ENCODE results near the gene ETS2.

ETS2 gene

GRCh38 chr21:38784458-38785266 lies 21.1 kb upstream of the ETS2 start:
- no peak for TF ChIP-seq YY1 (IDR thresholded peaks at IDR 0.05; ENCODE audit: insufficient read depth, insufficient read length)
- TF ChIP-seq SUZ12 (IDR thresholded peaks at IDR 0.05; ENCODE audit: extremely low read depth, insufficient read depth, insufficient read length) = no peak
- TF ChIP-seq ZNF274 (IDR thresholded peaks at IDR 0.05; ENCODE audit: low read depth, low read length) = no peak
- H3K9ac ChIP-seq (ENCODE audit: insufficient read length, low read depth) = no peak overlapping the region
- H3K4me3 ChIP-seq (ENCODE audit: insufficient read length, low read depth) = no peak overlapping the region
- no peaks in the 10 kb centered on the region for H3K36me3 ChIP-seq (ENCODE audit: insufficient read depth, insufficient read length, low read length)
- H3K4me1 ChIP-seq (ENCODE audit: insufficient read depth, insufficient read length) = peaks cover 8% of the 10 kb centered on the region
- peaks cover 19% of the 10 kb centered on the region; the same call in 1 of the 2 replicates for H3K9me3 ChIP-seq (ENCODE audit: insufficient read depth, low read length)
- DNase-seq (ENCODE audit: low read depth, low spot score) = no peak
- H3K27me3 ChIP-seq (ENCODE audit: insufficient read depth, insufficient read length) = no peaks in the 10 kb centered on the region

- peaks cover 8% of the 10 kb centered on the region for H3K4me1 ChIP-seq (ENCODE audit: insufficient read depth, insufficient read length)
- H3K9me3 ChIP-seq (ENCODE audit: insufficient read depth, low read length) = peaks cover 19% of the 10 kb centered on the region; the same call in 1 of the 2 replicates
- no peak for DNase-seq (ENCODE audit: low read depth, low spot score)
- TF ChIP-seq YY1 (IDR thresholded peaks at IDR 0.05; ENCODE audit: insufficient read depth, insufficient read length) = no peak
- TF ChIP-seq ZNF274 (IDR thresholded peaks at IDR 0.05; ENCODE audit: low read depth, low read length) = no peak
- no peak overlapping the region for H3K4me3 ChIP-seq (ENCODE audit: insufficient read length, low read depth)
- H3K27me3 ChIP-seq (ENCODE audit: insufficient read depth, insufficient read length) = no peaks in the 10 kb centered on the region
- no peak overlapping the region for H3K9ac ChIP-seq (ENCODE audit: insufficient read length, low read depth)
- H3K36me3 ChIP-seq (ENCODE audit: insufficient read depth, insufficient read length, low read length) = no peaks in the 10 kb centered on the region
Observed at GRCh38 chr21:38785483-38785882, 20.2 kb upstream of the ETS2 start.

- no peak for DNase-seq (ENCODE audit: low read depth, low spot score)
- H3K4me1 ChIP-seq (ENCODE audit: insufficient read depth, insufficient read length) = peaks cover 8% of the 10 kb centered on the region
- no peak overlapping the region for H3K4me3 ChIP-seq (ENCODE audit: insufficient read length, low read depth)
- TF ChIP-seq YY1 (IDR thresholded peaks at IDR 0.05; ENCODE audit: insufficient read depth, insufficient read length) = no peak
- no peak for TF ChIP-seq SUZ12 (IDR thresholded peaks at IDR 0.05; ENCODE audit: extremely low read depth, insufficient read depth, insufficient read length)
- TF ChIP-seq ZNF274 (IDR thresholded peaks at IDR 0.05; ENCODE audit: low read depth, low read length) = no peak
- H3K9me3 ChIP-seq (ENCODE audit: insufficient read depth, low read length) = peaks cover 13% of the 10 kb centered on the region; the same call in 1 of the 2 replicates
- no peaks in the 10 kb centered on the region for H3K36me3 ChIP-seq (ENCODE audit: insufficient read depth, insufficient read length, low read length)
- H3K27me3 ChIP-seq (ENCODE audit: insufficient read depth, insufficient read length) = no peaks in the 10 kb centered on the region
- no peak overlapping the region for H3K9ac ChIP-seq (ENCODE audit: insufficient read length, low read depth)
Observed at GRCh38 chr21:38787016-38787415, 18.7 kb upstream of the ETS2 start.

GRCh38 chr21:38787461-38788274 lies 18.1 kb upstream of the ETS2 start:
- Histone ChIP-seq H3K27me3 (ENCODE audit: insufficient read depth, insufficient read length) (no peaks in the 10 kb centered on the region), H3K4me1 (ENCODE audit: insufficient read depth, insufficient read length) (peaks cover 8% of the 10 kb centered on the region), H3K36me3 (ENCODE audit: insufficient read depth, insufficient read length, low read length) (no peaks in the 10 kb centered on the region), H3K4me3 (ENCODE audit: insufficient read length, low read depth) (no peak overlapping the region), H3K9ac (ENCODE audit: insufficient read length, low read depth) (no peak overlapping the region), H3K9me3 (ENCODE audit: insufficient read depth, low read length) (peaks cover 6% of the 10 kb centered on the region; the same call in 1 of the 2 replicates)
- DNase-seq (ENCODE audit: low read depth, low spot score) = no peak
- TF ChIP-seq SUZ12 (IDR thresholded peaks at IDR 0.05; ENCODE audit: extremely low read depth, insufficient read depth, insufficient read length) (no peak), YY1 (IDR thresholded peaks at IDR 0.05; ENCODE audit: insufficient read depth, insufficient read length) (peak; percentile 33), ZNF274 (IDR thresholded peaks at IDR 0.05; ENCODE audit: low read depth, low read length) (no peak)

GRCh38 chr21:38788275-38788905 lies 17.3 kb upstream of the ETS2 start:
- no peaks in the 10 kb centered on the region for H3K36me3 ChIP-seq (ENCODE audit: insufficient read depth, insufficient read length, low read length)
- no peak for DNase-seq (ENCODE audit: low read depth, low spot score)
- H3K4me3 ChIP-seq (ENCODE audit: insufficient read length, low read depth) = no peak overlapping the region
- 0 out of 2 replicates have a peak, but pooled peaks cover under 1% of the 10 kb centered on the region for H3K9me3 ChIP-seq (ENCODE audit: insufficient read depth, low read length)
- H3K27me3 ChIP-seq (ENCODE audit: insufficient read depth, insufficient read length) = no peaks in the 10 kb centered on the region
- TF ChIP-seq ZNF274 (IDR thresholded peaks at IDR 0.05; ENCODE audit: low read depth, low read length) (no peak), SUZ12 (IDR thresholded peaks at IDR 0.05; ENCODE audit: extremely low read depth, insufficient read depth, insufficient read length) (no peak), YY1 (IDR thresholded peaks at IDR 0.05; ENCODE audit: insufficient read depth, insufficient read length) (no peak)
- H3K4me1 ChIP-seq (ENCODE audit: insufficient read depth, insufficient read length) = peaks cover 8% of the 10 kb centered on the region
- no peak overlapping the region for H3K9ac ChIP-seq (ENCODE audit: insufficient read length, low read depth)

- no peaks in the 10 kb centered on the region for H3K9me3 ChIP-seq (ENCODE audit: insufficient read depth, low read length)
Observed at GRCh38 chr21:38789275-38789674, 16.5 kb upstream of the ETS2 start.

More at GRCh38 chr21:38789275-38789674, 16.5 kb upstream of the ETS2 start:
- Histone ChIP-seq H3K4me1 (ENCODE audit: insufficient read depth, insufficient read length) (peaks cover 8% of the 10 kb centered on the region), H3K27me3 (ENCODE audit: insufficient read depth, insufficient read length) (no peaks in the 10 kb centered on the region), H3K9ac (ENCODE audit: insufficient read length, low read depth) (no peak overlapping the region), H3K36me3 (ENCODE audit: insufficient read depth, insufficient read length, low read length) (no peaks in the 10 kb centered on the region), H3K4me3 (ENCODE audit: insufficient read length, low read depth) (no peak overlapping the region)
- TF ChIP-seq ZNF274 (IDR thresholded peaks at IDR 0.05; ENCODE audit: low read depth, low read length) = no peak
- no peak for TF ChIP-seq YY1 (IDR thresholded peaks at IDR 0.05; ENCODE audit: insufficient read depth, insufficient read length)
- no peak for TF ChIP-seq SUZ12 (IDR thresholded peaks at IDR 0.05; ENCODE audit: extremely low read depth, insufficient read depth, insufficient read length)
- DNase-seq (ENCODE audit: low read depth, low spot score) = no peak

Data from NT2/D1 (cell line).